ENCODE data around the gene SP110.

The SP110 gene

GRCh38 chr2:230170532-230170931 lies 49.3 kb downstream of the SP110 start:
- DNase-seq (ENCODE audit: low spot score) = no peak

- DNase-seq (ENCODE audit: low spot score) = no peak
Observed at GRCh38 chr2:230166557-230167170, 53.1 kb downstream of the SP110 start.

DNA sequence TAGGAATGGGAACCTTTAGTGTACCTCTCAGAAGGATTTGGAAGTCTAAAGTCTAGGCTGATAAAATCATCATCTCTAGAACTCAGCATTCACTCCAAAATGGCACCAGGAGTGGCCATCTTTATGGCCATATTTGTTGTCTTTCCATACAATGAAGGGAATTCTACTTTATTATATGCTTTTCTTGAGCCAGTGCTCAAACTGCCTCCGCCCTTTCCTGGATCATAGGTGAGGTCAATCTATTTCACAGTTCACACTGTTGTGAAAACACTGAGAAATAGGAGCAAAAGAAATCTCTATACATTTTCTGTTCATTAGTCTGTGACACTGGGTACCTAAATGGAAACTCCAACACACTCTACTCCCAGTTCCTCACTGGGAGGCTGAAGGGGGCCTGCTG lies 55.6 kb downstream of the SP110 start:
- no peak for DNase-seq (ENCODE audit: low spot score)

GRCh38 chr2:230162981-230163380 lies 56.8 kb downstream of the SP110 start:
- DNase-seq (ENCODE audit: low spot score) = no peak

DNA sequence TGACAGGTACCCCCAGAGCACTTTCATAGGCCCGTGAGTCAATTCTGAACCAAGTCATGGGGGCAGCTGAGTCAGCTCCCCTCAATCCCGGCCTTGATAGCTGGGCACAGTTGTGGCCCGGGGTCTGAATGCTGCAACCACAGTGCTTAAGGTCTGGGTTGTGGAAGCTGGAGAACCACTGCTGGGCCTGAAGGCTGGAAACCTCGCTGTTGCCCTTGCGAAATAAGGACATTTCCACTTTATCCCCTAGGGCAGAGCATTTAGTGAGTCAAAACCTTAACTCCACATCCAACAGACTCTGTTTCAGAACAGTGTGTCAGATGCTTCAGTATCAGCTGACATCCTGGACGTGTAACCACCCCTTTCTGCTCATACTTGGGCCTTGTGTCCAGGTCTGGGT lies 58.6 kb downstream of the SP110 start:
- no peak for DNase-seq (ENCODE audit: low spot score)

DNA sequence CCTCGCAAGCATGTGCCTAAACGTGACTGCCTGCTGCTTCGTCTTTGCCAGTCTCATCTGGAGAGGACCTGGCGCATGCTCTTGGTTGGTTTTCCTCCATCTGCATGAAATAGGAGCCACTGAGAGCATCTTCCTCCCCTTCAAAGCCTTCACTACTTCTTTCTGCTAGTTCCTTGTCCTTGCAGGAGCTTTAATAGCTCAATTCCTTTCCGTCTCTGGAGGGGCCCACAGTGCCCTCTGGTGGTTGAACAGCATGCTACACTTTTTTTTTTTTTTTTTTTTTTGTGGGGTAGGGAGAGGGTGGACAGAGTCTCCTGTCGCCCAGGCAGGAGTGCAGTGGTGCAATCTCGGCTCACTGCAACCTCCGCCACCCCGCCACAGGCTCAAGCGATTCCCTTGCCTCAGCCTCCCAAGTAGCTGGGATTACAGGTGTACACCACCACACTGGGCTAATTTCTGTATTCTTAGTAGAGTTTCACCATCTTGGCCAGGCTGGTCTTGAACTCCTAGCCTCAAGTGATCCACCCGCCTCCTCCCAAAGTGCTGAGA lies 59.6 kb downstream of the SP110 start:
- DNase-seq (ENCODE audit: low spot score) = peak; percentile 65

DNA sequence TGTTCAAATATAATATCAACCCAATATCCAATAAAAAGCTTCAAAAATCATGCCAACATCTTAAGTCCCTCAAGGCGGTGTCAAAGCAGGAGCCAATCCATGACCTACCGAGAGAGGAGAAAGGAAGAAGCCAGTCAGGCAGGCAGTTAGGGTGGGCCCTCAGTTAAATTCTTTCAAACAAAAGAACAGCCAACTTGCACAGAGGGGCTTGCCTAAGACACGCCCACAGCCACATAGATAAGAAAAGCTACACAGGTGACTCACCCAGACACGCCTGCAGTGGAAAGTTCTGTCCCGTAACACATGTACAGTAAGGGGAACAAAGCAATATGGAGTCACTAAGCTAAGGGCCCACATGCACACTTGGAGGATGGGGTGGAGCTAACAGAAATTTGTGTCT lies 61.3 kb downstream of the SP110 start:
- DNase-seq (ENCODE audit: low spot score) = no peak

DNA sequence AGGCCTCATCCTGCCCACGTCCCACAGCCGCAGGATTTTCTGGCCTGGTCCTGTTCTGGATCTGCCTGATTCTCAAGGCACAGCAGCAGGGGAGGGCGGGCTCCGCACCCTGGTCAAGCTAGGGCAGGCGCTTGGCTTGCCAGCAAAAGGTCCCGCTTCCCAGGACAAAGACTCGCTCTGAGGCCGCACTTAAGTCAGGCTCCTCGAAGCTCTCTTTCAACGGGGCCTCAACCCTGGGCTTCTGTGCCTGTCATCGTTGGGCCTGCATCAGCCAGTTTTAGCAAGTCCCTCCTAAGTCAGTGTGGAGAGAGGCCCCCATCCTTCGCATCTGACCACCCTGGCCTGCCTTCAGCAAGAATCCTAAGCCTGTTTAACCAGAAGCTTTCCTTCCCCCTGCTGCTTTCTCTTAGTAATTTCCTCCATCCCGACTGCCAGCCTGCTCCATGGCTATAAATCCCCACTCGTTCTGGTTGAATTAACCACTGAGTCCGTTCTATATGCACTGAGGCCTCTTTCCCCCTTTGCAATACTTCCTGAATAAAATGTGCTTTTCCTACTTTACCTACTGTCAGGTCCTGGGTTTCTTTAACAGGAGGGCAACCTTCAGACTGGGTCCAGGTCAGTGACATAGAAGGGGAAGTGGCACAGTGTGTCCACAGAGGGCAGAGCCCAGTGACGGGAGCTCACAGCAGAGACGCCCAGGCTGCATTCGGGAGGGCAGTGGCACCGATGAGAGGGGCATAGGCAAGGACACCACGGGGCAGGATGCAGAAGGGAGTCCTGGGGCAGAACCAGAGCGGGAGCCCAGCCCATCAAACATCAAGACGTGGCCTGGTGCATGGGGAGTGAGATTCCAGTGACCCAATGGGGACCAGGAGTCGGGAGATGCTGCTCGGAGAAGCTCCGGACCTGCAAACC lies 62.7 kb downstream of the SP110 start:
- DNase-seq (ENCODE audit: low spot score) = no peak

DNA sequence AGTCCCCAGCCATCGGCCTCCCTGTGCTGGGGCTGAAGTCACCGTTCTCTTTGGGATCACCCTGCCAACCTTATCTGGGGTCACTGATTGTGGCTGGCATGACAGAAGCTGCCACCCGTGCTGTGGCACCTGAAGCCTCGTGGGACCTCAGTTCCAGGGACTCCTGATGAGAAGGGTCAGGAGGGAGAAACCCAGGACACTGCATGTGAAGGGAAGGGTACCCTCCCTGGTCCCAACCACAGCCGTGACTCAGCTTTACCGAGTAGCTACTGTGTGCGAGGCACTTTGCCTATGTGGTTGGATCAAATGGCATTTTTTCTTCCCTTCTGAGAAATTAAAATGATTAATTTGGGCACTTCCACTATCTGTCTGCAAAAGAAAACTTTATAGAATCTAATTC lies 64.4 kb downstream of the SP110 start:
- no peak for DNase-seq (ENCODE audit: low spot score)

GRCh38 chr2:230153390-230153976 lies 66.3 kb downstream of the SP110 start:
- no peak for DNase-seq (ENCODE audit: low spot score)

GRCh38 chr2:230152334-230152733 lies 67.5 kb downstream of the SP110 start:
- no peak for DNase-seq (ENCODE audit: low spot score)

GRCh38 chr2:230144355-230144754 lies 75.4 kb downstream of the SP110 start:
- DNase-seq (ENCODE audit: low spot score) = no peak

DNA sequence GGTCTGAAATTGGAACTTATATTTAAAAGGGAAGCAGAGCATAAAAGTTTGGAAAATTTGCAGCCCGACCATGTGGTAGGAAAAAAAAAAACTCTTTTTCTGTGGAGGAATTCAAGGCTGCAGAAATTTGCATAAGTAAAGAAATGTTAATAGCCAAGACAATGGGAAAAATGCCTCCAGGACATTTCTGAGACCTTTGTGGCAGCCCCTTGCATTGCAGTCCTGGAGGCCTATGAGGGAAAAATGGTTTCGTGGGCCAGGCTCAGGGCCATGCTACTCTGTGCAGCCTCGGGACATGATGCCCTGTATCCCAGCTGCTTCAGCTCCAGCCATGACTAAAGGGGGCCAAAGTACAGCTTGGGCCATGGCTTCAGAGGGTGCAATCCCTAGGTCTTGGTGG lies 79.1 kb downstream of the SP110 start:
- DNase-seq (ENCODE audit: low spot score) = no peak

GRCh38 chr2:230137902-230138539 lies 81.8 kb downstream of the SP110 start:
- DNase-seq (ENCODE audit: low spot score) = no peak

DNA sequence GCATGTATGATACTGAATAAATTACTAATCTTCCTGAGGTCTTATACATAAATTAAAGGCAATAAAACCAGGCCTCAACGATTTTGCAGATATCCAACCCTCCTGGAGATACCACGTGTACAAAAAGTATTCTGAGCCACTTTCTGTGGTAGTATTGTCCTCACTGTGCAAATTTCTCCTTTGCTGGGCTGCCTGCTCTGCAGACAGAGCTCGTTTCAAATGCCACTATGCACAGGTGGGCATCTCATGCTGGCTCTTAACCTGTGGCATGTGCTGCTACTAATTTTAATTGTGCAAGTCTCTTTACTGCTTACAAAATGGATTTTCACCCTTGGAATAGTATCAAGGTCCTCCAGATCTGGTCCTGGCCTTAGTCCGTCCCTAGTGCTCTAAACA lies 84.7 kb downstream of the SP110 start:
- DNase-seq (ENCODE audit: low spot score) = no peak

DNA sequence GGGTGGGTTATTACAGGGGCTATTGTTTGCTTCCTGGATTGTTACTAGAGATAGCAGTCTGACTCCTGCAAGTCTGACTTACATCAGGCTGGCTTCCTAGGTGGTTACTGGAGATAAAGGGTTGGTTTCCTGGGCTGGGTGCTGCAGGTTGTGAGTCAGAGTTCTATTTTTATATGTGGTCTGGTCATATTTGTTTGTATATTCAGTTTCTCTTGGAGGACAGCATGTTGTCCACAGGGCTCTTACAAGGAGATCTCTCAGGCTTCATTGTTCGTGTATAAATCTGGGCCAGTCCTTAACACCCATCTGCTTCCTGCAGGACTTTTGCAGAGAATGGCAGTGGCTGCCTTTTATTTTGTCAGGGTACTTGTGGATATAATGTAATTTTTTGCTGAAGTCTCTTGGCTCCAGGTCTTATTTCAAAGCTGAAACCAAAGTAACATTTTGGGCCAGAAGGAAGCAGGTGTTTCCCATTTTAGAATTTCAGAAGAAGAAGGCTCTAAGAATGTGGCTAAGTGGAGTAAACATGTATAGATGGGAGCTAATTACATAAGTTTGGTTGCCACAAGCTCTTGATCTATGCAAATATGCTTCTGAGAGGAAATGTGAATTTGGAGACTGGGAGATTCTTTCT lies 85.2 kb downstream of the SP110 start:
- no peak for DNase-seq (ENCODE audit: low spot score)

DNA sequence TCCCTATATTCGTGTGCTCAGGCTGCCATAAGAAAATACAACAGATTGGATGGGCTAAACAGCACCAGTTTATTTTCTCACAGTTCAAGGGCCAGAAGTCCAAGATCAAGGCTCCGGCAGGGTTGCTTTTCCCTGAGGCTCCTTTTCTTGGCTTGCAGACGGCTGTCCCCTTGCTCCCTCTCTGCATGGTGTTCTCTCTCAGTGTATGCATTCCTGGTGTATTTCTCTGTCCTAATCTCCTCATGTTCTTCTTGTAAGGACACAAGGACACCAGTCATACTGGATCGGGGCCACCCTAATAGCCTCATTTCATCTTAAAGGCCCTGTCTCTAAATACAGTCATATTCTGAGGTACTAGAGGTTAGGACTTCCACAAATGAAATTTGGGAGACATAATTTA lies 88.4 kb downstream of the SP110 start:
- DNase-seq (ENCODE audit: low spot score) = no peak

- DNase-seq (ENCODE audit: low spot score) = no peak
Observed at GRCh38 chr2:230130668-230131364, 89.0 kb downstream of the SP110 start.

GRCh38 chr2:230129343-230129742 lies 90.4 kb downstream of the SP110 start:
- DNase-seq (ENCODE audit: low spot score) = no peak

DNA sequence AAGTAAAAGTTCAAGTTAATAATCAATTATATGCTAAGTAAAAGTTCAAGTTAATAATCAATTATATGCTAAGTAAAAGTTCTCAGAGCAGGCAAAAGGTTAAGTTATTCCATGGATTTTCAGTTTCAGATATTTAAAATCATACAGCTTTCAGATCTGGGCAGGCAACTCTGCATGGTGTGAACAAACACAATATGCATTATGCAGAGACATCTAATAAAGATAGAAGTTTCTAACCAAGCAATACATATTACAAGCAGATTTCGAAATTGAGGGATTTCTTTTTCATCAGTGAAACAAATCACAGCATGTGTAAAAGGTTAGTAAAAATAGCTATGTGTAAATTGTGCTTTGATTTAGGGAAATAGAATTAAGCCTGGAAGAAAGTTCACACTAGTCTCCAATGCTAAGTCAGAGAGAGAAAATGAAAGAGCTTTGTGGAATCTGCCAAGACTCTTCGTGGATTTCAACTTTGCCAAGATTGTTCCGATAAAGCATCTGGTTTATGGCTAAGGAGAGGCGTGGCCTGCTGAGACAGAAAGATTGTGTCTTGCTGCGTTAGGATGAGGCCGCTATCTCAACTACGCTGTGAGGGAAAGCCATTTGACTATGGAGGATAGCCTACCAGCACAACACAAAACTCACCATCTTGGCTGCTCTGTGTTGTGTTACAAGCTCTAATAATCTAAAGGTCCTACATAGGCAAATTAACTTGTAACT lies 91.0 kb downstream of the SP110 start:
- no peak for DNase-seq (ENCODE audit: low spot score)

GRCh38 chr2:230127195-230127594 lies 92.6 kb downstream of the SP110 start:
- no peak for DNase-seq (ENCODE audit: low spot score)

Measured in D341Med (cell line).